Stimulated activated CD8-positive, alpha-beta memory T cell treated with anti-CD3 and anti-CD28 coated beads, Interleukin-15, amount 100 ng/mL, for 1 hour (primary cell): ENCODE results near the gene SLC4A4.

Source experiments
- DNase-seq: peaks from one replicate; pipeline ENCODE4 v3.0.0-alpha.2; 2020; ENCODE audit warnings: low read depth

SLC4A4 gene

DNA sequence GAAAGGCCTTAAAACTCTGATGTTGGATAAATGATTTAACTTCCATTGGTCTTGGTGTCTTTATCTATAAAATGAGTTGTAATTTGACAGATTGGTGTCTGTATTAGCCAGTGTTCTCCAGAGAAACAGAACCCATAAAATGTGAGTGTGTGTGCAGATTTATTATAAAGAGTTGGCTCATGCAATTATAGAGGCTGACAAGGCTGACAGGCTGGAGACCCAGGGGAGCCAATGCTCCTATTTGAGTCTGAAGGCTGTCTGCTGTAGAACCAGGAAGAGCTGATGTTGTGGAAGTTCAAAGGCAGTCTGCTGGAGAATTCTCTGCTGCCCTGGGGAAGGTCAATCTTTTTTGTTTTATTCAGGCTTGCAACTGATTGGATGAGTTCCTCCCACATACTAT, 131.7 kb downstream of the SLC4A4 start:
- DNase-seq, result no peak

GRCh38 chr4:71472946-71473345, 134.1 kb downstream of the SLC4A4 start:
- no peak for DNase-seq

- no peak for DNase-seq
These were observed 134.9 kb downstream of the SLC4A4 start for GRCh38 chr4:71473541-71474240.

GRCh38 chr4:71474731-71475130, 135.9 kb downstream of the SLC4A4 start:
- no peak for DNase-seq

DNA sequence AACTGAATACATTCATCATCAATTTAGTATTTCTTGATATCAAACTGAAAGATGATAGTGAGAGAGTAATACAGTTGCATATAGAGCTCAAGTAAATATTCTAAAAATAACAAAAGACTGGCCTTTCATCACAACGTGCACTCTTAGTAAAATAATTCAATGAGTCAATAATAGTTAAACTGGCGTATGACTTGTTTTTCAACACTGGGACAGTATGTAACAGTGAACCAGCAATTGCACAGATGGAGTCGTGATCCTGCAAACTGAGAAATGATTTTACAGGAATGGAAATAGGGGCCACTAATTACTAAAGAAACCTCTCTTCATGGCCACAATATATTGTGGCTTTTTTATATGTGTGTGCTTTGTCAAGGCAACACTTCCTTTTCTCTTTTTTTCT, 137.4 kb downstream of the SLC4A4 start:
- DNase-seq, result no peak

- DNase-seq, result no peak
These were observed 147.9 kb downstream of the SLC4A4 start for GRCh38 chr4:71486550-71487343.

DNA sequence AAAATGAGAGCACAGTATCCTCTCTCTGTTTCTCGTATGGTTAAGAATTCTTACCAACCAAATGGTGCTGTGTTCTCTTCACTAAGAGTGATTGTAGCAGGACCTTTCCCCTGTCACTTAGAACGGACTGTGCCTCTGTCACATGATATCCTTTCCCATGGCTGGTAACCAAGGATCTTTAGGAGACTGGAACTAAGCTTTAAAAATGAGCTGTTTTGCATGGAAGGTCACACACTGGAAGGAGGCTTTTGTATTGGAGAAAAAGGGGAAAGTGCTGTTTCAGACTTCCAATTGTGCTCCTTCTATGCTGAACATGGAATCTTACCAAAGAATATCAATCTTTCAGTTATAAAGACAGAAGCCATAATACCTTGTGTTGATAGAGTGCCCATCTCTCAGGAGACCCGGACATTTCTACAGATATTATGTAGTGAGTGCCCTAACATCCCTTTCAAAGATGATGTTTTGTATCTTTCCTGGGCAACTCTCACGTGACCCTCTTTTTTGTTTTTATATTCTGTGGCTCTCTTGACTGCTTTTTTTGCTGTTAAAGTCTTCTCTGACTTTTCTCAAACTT, 148.6 kb downstream of the SLC4A4 start:
- no peak for DNase-seq

DNA sequence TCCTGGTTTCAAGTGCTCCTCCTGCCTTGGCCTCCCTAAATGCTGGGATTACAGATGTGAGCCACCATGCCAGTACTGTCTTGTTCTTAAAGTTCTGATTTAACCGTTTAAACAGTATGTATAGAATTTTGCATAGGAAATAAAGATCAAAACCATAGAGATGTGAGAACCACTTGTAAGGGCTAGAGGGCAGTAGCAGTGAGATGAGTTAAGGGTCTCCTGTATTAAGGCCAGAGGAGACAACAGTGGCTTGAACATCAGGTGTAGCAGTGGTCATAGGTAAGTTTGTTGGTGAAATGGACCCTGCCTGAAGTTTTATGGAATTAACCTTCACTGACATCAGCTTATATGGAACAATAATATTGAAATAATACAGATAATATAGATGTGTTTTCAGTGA, 155.7 kb downstream of the SLC4A4 start:
- DNase-seq, result no peak

GRCh38 chr4:71495454-71495853, 156.6 kb downstream of the SLC4A4 start:
- DNase-seq, result no peak

DNA sequence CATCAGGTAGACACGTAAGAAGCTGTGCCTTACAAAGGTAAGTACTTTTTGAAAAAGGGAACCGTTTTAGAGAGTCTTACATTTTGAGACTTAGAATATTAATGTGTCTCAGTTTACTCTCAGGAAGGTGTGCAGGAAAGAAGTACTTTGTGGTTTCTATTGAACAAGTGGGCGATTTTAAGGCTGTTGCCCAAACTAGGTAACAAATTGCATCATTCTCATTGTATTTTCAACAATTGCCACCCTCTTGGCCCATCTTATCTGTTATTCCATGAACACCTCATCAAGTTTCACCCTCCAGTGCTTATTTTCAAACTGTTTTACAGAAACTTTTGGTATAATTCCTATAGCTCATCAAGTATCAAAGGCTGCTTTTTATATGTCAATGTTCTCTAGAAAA, 158.3 kb downstream of the SLC4A4 start:
- no peak for DNase-seq

GRCh38 chr4:71498002-71498401, 159.2 kb downstream of the SLC4A4 start:
- no peak for DNase-seq

DNA sequence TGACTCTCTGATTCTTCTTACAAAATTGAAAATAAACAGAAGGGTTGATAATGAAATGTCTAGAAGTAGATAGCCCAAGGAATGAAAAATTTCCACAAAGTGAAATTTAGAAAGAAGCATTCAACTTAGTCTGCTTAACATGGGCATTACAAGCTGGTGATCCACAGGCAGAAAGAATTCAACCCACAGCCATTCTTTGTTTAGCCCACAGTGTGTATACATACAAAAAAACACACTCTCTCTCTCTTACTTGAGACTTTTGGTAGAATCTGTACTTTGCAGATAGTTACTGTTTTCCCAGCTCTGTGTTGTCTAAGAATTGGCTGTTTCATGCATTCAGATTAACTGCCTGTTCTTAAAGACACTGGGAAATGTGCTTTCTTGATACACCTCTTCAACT, 159.8 kb downstream of the SLC4A4 start:
- no peak for DNase-seq

- DNase-seq, result no peak
These were observed 163.2 kb downstream of the SLC4A4 start for GRCh38 chr4:71501992-71502391.

GRCh38 chr4:71518283-71518989, 179.6 kb downstream of the SLC4A4 start:
- DNase-seq, result no peak

- no peak for DNase-seq
These were observed 181.5 kb downstream of the SLC4A4 start for GRCh38 chr4:71520308-71520707.

GRCh38 chr4:71520850-71521249, 182.0 kb downstream of the SLC4A4 start:
- no peak for DNase-seq

DNA sequence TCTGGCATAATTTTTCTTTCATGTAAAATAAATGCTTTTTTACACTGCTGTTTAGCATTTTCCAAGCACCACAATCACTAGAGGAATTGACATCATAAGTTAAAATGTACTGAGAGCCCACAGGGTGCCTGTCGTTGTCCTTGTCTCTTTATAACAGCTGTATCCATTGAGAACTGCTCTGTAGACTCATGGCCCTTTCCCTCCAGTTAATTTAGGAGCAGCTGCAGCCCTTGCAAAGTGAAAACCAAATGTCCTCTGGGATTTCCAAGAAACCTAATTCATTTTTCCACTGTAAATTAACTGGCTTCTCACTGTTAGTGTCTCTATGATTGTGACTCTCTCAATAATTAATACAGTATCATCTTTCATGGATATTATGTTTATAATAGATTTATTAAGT, 185.9 kb downstream of the SLC4A4 start:
- no peak for DNase-seq

- DNase-seq, result no peak
These were observed 188.0 kb downstream of the SLC4A4 start for GRCh38 chr4:71526637-71527406.

DNA sequence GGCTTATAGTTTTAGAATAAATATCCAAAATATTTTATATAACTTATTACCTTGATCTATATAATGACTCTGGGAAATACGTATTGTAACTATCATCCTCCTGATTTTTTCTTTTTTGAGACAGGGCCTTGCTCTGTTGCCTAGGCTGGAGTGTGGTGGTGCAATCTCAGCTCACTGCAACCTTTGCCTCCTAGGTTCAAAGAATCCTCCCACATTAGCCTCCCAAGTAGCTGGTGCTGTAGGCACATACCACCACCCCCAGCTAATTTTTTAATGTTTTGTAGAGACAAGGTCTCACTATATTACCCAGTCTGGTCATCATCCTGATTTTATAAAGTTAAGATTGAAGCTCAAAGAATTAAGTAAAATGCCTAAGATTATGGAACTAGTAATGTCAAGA, 193.6 kb downstream of the SLC4A4 start:
- no peak for DNase-seq

- DNase-seq, result no peak
These were observed 194.3 kb downstream of the SLC4A4 start for GRCh38 chr4:71533121-71533520.

DNA sequence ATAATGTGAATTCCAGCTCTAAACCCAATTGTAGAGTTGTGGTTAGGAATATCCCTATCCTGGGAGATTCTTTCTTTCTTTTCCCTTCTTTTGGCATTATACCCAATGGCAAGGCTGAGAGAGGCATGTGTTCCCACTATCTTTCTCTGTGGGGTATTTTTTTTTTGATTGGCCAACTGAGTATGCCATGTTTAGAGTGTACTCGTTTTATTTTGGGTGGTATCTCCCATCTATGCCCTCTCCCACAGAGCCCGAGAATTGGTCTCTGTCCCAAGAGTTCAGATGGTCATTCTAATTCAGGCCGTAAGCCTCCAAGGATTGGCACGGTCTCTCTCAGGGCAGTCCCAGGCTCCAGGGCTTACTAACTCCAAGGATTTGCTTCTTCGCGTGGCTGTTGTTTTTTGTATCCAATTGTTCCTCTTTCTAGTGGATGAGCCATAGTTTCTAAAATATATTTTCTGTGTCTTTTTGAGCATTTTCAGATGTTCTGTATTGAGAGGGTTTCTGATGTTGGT, 198.8 kb downstream of the SLC4A4 start:
- no peak for DNase-seq

DNA sequence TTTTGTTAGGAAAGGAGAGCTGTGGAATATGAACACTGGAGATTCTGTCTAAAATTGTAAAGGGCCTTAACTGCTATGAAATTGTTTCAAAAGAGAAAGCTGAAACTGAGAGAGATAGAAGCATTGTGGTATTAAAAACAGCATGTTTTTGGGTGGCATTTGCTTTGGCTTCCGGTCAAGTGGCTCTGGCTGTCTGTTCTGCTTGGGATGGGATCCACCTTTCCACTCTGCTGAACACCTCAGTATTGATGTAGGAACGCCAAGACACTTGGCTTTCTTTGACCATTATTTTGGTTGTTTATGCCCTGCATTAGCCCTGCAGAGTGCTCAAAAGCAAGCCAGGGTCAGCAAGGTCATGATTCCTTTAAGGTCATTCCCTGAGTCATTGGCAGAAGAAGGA, 199.7 kb downstream of the SLC4A4 start:
- DNase-seq, result no peak
